ENCODE data around the gene CDCA5.

- TF ChIP-seq YY1 (IDR thresholded peaks at IDR 0.05; ENCODE audit: insufficient read depth, insufficient read length) (no peak), ZNF274 (IDR thresholded peaks at IDR 0.05; ENCODE audit: low read depth, low read length) (no peak)
Measured at GRCh38 chr11:65065851-65066250, 18.0 kb downstream of the CDCA5 start.

All from NT2/D1 (cell line).